Lung (tissue), 12 donors: ENCODE measurements around the gene KDM4C. TPM values are rescaled to one million over a fixed set of nuclear protein-coding genes. Genes with fewer than 3 reads are reported as not detected.
"Not testable (repeated sequence)": the region's sequence is repeated elsewhere in the genome, so short reads cannot be mapped to it uniquely, and the experiment has no call there.

Experiments used
- ATAC-seq: fragments of 200-7000 bp; cut with Tn5 transposase; one replicate; pipeline ENCODE4 v1.9.1; 2020; ENCODE audit warnings: moderate number of reproducible peaks; ENCODE audit not compliant: insufficient read depth, low FRiP score
- DNase-seq, 3 donors: peaks; one replicate each; pipeline ENCODE4 v3.0.0-alpha.2; 2013 to 2017
- H3K27ac ChIP-seq, 2 donors: one replicate each; pipeline ENCODE4 v1.5.1; 2013; ENCODE audit warnings: mild to moderate bottlenecking in 2 of 2, moderate library complexity in 2 of 2, control low read depth in 1 of 2, inconsistent platforms in 1 of 2, low read depth in 1 of 2, low read length in 1 of 2
- H3K27me3 ChIP-seq, 3 donors: one replicate each; pipeline ENCODE4 v1.5.1; 2013; ENCODE audit warnings: low read length in 2 of 3; ENCODE audit not compliant: control insufficient read depth in 3 of 3, insufficient read depth in 3 of 3
- H3K36me3 ChIP-seq, 4 donors: one replicate each; pipeline ENCODE4 v1.5.1; 2013; ENCODE audit warnings: low read length in 4 of 4, mild to moderate bottlenecking in 1 of 4, moderate library complexity in 1 of 4; ENCODE audit not compliant: control insufficient read depth in 4 of 4, insufficient read depth in 4 of 4
- H3K4me1 ChIP-seq, 5 donors: one replicate each; pipeline ENCODE4 v1.5.1; 2013; ENCODE audit warnings: low read length in 5 of 5, mild to moderate bottlenecking in 2 of 5, moderate library complexity in 1 of 5; ENCODE audit not compliant: control insufficient read depth in 5 of 5, insufficient read depth in 5 of 5
- H3K4me3 ChIP-seq: one replicate; pipeline ENCODE4 v1.5.1; 2013; ENCODE audit warnings: mild to moderate bottlenecking, control low read depth, moderate library complexity
- H3K9ac ChIP-seq, 2 donors: one replicate each; pipeline ENCODE4 v1.5.1; 2013; ENCODE audit warnings: low read length in 2 of 2, control low read depth in 1 of 2; ENCODE audit not compliant: insufficient read depth in 1 of 2
- H3K9me3 ChIP-seq, 4 donors: one replicate each; pipeline ENCODE4 v1.5.1; 2013; ENCODE audit warnings: low read length in 3 of 4, mild to moderate bottlenecking in 1 of 4, moderate library complexity in 1 of 4; ENCODE audit not compliant: control insufficient read depth in 4 of 4, insufficient read depth in 3 of 4
- CTCF ChIP-seq: IDR thresholded peaks from 2 replicates; pipeline ENCODE4 v1.5.1; 2012; ENCODE audit warnings: mild to moderate bottlenecking; ENCODE audit errors: control extremely low read depth, extremely low read depth
- WGBS, 2 donors: extraction: QIAGEN DNeasy Blood & Tissue Kit; methylation state at CpG; one replicate each; pipeline ENCODE4 v1.1.7; 2013; 5-methylcytosine and 5-hydroxymethylcytosine counted together
- polyA plus RNA-seq, 2 donors: library from polyadenylated mRNA; stranded (reverse); fragments of 200-250 nt; gene quantifications; one replicate each; pipeline ENCODE4 v1.2.1, GENCODE V29; 2013
- total RNA-seq, 2 donors: library from RNA; depleted of rRNA in 1 of 2; stranded (reverse); fragments of >200 nt in 1 of 2; gene quantifications; one replicate each; pipeline ENCODE4 v1.2.1, GENCODE V29; 2014 to 2021
- donor health status: control.
- donor health status: control.
- donor health status: Bipolar disorder and iron deficiency.
- donor health status: healthy.
- donor health status: DM: yes; HTN: yes; CAD: no.

Gene KDM4C
- total and polyA plus RNA-seq, 4 donors = 7.1 to 78.5 (median 25.0) TPM

- DNase-seq = no peak
- Histone ChIP-seq H3K4me1 (peaks cover 0 to 10% (median 0%) of the 10 kb centered on the region in 5 donors), H3K9me3 (peaks cover 0 to 2% (median 0%) of the 10 kb centered on the region in 4 donors), H3K27me3 (no peaks in the 10 kb centered on the region), H3K27ac (no peak overlapping the region), H3K9ac (no peak overlapping the region), H3K36me3 (peaks cover 0 to 14% (median 3%) of the 10 kb centered on the region in 4 donors), H3K4me3 (no peak overlapping the region)
- ATAC-seq = no peak
- WGBS, 2 donors = 96 to 97% methylated on average over 1 of the region's 1 CpG
- no peak for TF ChIP-seq CTCF
Measured at GRCh38 chr9:6794936-6795335, 37.2 kb downstream of the KDM4C start.

- no peaks in the 10 kb centered on the region for H3K27me3 ChIP-seq
- 91 to 96% methylated on average over 4 of the region's 4 CpGs for whole genome bisulfite sequencing, 2 donors
- no peak overlapping the region for H3K4me3 ChIP-seq
- H3K9me3 ChIP-seq = peaks cover 0 to 2% (median 0%) of the 10 kb centered on the region in 4 donors
- H3K27ac ChIP-seq = no peak overlapping the region
- no peak for TF ChIP-seq CTCF
- no peak overlapping the region for H3K9ac ChIP-seq
- peaks cover 0 to 2% (median 0%) of the 10 kb centered on the region in 5 donors for H3K4me1 ChIP-seq
- H3K36me3 ChIP-seq = peaks cover 0 to 3% (median 0%) of the 10 kb centered on the region in 4 donors
- no peak for DNase-seq
- ATAC-seq = no peak
Measured at GRCh38 chr9:6802926-6803325, 45.2 kb downstream of the KDM4C start.

GRCh38 chr9:6805532-6805931 is 47.8 kb downstream of the KDM4C start:
- H3K27me3 ChIP-seq = no peaks in the 10 kb centered on the region
- no peaks in the 10 kb centered on the region for H3K9me3 ChIP-seq
- peak in 2 of 3 donors; percentile 7 to 39 for DNase-seq
- ATAC-seq = no peak
- peaks cover 0 to 1% (median 0%) of the 10 kb centered on the region in 4 donors for H3K36me3 ChIP-seq
- WGBS, 2 donors = 61 to 78% methylated on average over 1 of the region's 1 CpG
- no peak overlapping the region for H3K27ac ChIP-seq
- H3K4me1 ChIP-seq = peaks cover 0 to 2% (median 0%) of the 10 kb centered on the region in 5 donors
- TF ChIP-seq CTCF = no peak
- H3K9ac ChIP-seq = no peak overlapping the region
- H3K4me3 ChIP-seq = no peak overlapping the region

DNA sequence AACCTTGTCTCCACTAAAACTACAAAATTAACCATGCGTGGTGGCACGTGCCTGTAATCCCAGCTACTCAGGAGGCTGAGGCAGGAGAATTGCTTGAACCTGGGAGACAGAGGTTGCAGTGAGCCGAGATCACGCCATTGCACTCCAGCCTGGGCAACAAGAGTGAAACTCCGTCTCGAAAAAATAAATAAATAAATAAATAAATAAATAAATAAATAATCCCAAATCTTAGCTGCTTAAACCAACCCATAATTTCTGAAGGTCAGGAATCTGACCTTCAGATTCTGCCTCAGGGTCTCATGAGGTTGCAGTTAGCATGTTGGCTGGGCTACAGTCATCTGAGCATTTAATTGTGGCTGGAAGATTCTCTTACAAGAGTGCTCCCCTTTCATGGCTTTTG is 48.5 kb downstream of the KDM4C start:
- H3K36me3 ChIP-seq, H3K9ac ChIP-seq, H3K4me3 ChIP-seq, H3K27me3 ChIP-seq, H3K9me3 ChIP-seq, H3K4me1 ChIP-seq, DNase-seq, H3K27ac ChIP-seq, ATAC-seq: not testable (repeated sequence)
- 96 to 99% methylated on average over 6 of the region's 6 CpGs for WGBS, 2 donors

- not testable (repeated sequence) for H3K9me3 ChIP-seq, H3K9ac ChIP-seq, H3K4me1 ChIP-seq, H3K4me3 ChIP-seq, H3K27ac ChIP-seq, H3K36me3 ChIP-seq, H3K27me3 ChIP-seq, ATAC-seq, DNase-seq
- 94 to 98% methylated on average over 19 to 26 of the region's 30 CpGs for WGBS, 2 donors
Measured at GRCh38 chr9:6807669-6808068, 49.9 kb downstream of the KDM4C start.
